ENCODE results near the gene CMTM2.

CMTM2 gene

GRCh38 chr16:66578651-66579531, at the start of gene CMTM2:
CMTM2 (plus strand) TSS chr16:66579463; CDS start chr16:66579608, 145 bp downstream.
- DNase-seq (ENCODE audit: low spot score), result no peak

DNA sequence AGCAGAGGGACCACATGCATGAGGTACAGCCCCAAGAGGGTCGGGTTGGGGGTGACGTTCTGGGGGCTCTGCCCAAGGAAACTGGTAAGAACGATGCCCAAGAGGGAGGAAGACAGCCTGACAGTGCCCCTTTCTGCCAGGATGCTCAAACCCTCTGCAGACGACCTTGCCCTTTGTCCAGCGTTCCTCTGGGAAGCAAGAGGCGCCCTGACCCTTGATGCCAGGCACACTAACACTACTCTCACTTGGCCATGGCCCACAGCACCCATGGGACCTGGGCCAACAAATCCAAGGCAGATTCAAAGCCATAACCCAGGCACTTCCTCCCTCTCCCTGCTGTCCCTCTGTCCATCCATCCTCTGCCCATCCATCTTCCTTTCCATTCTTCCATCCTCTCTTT, 49.8 kb upstream of the CMTM2 start:
- DNase-seq (ENCODE audit: low spot score), result no peak

GRCh38 chr16:66534376-66534799, 44.9 kb upstream of the CMTM2 start:
- no peak for DNase-seq (ENCODE audit: low spot score)

- DNase-seq (ENCODE audit: low spot score), result no peak
Measured at GRCh38 chr16:66536525-66536924, 42.7 kb upstream of the CMTM2 start.

- DNase-seq (ENCODE audit: low spot score), result no peak
Measured at GRCh38 chr16:66537236-66537635, 42.0 kb upstream of the CMTM2 start.

DNA sequence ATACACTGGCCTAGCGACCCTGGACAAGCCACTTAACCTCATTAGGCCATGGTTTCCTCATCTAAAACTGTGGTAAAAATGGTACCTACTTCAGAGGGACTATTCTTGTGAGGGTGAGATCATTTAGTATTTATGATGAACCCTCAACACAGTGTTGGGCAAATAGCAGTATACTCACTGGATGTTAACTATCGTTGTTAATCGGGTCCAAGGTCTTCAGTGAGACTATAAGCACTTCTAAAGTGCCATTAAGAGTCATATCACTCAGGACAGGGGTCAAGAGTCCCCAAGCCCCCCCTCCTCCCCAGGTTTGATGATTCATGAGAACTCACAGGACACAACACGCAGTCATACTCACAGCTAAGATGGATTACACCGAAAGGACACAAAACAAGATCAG, 40.4 kb upstream of the CMTM2 start:
- no peak for DNase-seq (ENCODE audit: low spot score)

GRCh38 chr16:66539623-66540469, 39.4 kb upstream of the CMTM2 start:
- DNase-seq (ENCODE audit: low spot score), result no peak

DNA sequence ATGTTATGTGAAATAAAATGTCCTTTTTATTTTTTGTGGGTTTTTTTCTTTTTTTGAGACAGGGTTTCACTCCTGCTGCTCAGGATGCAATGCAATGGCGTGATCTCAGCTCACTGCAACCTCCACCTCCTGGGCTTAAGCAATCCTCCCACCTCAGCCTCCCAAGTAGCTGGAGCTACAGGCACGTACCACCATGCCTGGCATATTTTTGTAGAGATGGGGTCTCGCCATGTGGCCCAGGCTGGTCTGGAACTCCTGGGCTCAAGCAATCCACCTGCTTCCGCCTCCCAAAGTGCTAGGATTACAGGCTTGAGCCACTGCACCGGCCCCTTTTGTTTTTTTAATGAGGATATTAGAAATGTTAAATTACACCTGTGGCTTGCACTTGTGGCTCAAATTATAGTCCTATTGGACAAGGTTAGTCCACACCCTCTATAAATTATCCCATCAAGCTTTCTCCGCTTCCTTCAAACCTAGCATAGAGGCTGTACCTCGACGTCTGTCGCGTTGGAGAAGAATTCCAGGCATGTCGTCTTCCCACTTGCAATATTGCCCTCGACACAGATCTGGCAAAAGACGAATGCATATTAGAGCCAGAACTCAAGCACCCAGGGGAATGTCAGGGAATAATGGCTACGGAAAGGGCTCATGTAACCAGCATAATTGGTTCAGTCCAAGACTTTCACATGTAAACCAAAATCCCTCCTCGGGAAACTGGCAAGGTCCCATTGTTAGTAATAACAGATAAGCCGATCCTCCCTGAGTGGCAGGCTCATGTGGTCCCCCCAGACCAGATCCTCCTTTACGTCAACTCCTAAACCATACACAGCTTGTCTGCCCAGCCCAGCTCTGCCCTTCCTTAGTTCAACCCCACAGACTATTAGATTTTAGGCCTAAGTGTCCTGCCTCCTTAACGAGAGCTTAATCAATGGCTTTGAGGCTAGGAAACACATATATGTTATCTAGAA, 37.6 kb upstream of the CMTM2 start:
- no peak for DNase-seq (ENCODE audit: low spot score)

DNA sequence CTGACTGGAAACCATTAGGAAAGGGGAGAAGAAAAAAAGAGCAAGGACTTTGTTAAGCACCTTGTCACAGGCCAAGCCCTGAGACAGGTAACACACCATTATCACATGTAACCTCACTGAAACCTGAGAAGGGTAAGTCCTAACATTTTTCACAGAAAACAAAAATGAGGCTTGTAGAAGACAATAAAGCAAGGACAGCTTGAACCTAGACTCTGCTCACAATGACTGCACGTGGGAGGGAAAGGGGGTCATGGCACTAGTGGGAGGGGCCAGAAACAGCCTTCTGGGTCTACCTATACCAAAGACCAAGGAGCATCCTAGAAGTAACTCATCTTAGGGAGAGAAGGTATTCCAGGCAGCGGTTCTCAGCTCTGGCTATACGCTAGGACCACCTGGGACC, 36.9 kb upstream of the CMTM2 start:
- DNase-seq (ENCODE audit: low spot score), result no peak

DNA sequence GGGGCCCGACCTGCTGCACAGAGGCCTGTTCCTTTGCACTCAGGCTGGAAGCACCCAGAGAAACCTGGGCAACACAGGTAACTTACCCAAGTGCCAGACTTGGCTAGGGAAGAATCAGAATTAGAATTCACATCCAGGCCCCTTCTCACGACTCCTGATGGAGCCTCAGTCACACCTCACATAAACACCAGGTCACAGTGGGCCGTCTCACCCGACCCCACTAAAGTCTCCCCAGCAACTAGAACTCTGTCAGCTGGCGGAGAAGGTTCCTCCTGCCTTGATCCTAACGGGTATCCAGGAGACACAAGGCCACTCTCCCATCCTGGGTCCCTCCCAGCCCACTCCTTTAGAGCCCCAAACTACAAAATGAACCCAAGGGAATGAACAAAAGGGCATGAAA, 35.7 kb upstream of the CMTM2 start:
- no peak for DNase-seq (ENCODE audit: low spot score)

DNA sequence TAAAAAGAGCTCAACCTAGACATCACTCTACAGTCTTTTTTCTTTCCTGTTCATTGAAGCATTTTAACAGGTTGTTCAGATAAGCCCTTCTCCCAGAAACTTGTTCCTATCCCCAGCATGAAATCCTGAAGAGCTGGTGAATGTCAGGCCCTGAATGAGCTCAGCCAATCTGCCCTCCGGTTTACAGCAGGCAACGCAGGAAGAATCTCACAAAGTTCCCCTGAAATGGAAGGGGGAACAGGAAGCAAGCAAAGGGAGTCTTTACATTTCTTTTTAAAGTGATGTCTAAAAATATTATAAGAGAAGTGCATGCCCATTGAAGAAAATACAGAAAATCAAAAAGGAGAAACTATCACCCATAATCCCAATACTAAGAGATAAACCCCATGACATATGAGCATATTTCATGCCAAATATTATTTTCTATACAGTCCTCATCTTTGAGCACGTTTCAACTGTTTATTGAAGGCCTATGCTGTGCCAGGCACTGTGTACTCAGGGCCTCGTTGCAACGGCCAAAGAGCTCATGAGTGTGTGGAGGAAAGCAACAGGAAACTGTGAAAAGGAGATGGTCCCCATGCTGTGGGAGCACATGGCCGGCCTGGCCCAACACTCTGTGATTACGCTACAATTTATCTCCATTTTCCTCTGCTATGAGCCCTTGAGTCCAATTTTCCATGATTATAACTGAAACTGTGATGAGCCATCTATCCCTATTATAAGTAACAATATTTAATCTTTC, 35.1 kb upstream of the CMTM2 start:
- DNase-seq (ENCODE audit: low spot score), result no peak

GRCh38 chr16:66547101-66547989, 31.9 kb upstream of the CMTM2 start:
- DNase-seq (ENCODE audit: low spot score), result no peak

DNA sequence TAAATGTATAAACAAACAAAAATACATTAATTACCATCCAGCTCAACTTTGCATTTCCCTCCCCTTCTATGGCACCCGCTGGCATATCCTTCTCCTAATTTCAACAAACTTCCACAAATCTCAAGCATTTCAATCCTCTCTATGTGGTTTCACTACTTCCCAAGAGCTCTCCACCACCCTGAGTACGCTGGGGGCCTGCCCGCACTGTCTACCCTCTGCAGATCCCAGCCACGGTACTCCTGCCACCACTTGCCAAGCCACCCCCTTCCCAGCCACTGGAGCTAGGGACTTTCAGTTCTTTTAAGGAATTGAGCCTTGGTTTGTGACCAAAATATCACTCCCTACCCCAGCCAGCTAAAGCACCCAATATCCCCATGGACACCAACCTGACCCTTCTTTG, 31.2 kb upstream of the CMTM2 start:
- no peak for DNase-seq (ENCODE audit: low spot score)

DNA sequence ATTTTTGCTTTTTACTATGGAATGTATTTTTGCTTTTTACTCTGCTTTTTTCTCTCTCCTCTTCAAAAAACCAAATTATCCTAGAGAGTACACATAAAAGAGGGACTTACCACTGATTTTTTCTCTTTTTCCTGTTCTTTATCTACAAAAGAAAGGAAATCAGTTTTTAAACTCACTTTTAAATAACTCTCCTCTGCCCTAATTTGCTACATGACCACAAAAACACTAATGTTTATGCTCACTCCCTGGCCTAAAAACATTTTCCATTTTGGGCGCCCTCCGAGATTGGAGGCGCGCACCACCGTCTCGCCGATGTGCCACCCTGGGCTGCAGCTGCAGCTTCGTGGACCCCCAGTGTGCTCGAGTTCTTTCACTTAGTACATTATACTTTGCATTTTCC, 30.4 kb upstream of the CMTM2 start:
- no peak for DNase-seq (ENCODE audit: low spot score)

- peak; percentile 64 for DNase-seq (ENCODE audit: low spot score)
Measured at GRCh38 chr16:66549284-66550131, 29.8 kb upstream of the CMTM2 start, which contains the start of gene TK2. TK2 (minus strand) TSS chr16:66550122; CDS start chr16:66550061, 61 bp downstream.

GRCh38 chr16:66551348-66551759, 27.9 kb upstream of the CMTM2 start:
- DNase-seq (ENCODE audit: low spot score), result peak; percentile 80

DNA sequence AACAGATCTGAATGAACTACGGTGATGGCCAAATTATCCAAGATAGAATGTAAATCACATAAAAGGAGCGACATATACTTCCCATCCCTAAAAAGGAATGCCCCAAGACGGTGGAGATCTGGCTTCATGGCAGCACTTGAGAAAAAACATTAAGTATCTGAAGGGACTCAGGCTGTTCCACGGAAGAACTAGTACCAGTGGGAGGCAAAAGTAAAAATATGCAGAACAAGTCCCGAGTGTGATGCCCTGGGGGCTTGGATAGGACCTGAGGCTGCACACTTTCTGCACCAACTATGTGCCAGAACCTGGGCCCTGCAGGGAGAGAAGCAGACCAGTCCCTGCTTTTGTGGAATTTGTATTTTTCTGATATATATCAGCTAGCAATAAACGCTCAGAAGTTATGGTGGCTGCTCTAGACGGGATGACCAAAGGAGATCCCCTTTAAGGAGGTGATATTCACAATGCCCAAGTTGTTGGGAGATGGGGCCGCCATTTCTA, 27.4 kb upstream of the CMTM2 start:
- no peak for DNase-seq (ENCODE audit: low spot score)

- DNase-seq (ENCODE audit: low spot score), result peak; percentile 93
Measured at GRCh38 chr16:66552286-66553177, 26.7 kb upstream of the CMTM2 start, which contains the start of gene CKLF. CKLF (plus strand) TSS chr16:66552576; CDS start chr16:66552716, 140 bp downstream.

All from activated CD4-positive, alpha-beta T cell treated with anti-CD3 and anti-CD28 coated beads, Interleukin-2, Interleukin-4, amounts not matched to agents 100 ng/mL and 50 ng/mL, durations not matched to agents 16 hours and 8 hours (primary cell).